SK-N-MC (cell line): Measurements from ENCODE around the gene RASGEF1B.

Source experiments
- EZH2 ChIP-seq: fragments of 200-600 bp; sonication (generic); IDR thresholded peaks from one replicate; pipeline ENCODE4 v1.6.1; 2017; ENCODE audit warnings: antibody characterized with exemption
- FOXP2 ChIP-seq: optimal IDR thresholded peaks from 2 replicates; pipeline ENCODE3; 2011; ENCODE audit warnings: mild to moderate bottlenecking, moderate library complexity; ENCODE audit not compliant: insufficient read depth; ENCODE audit errors: extremely low read length, control extremely low read depth
- POLR2AphosphoS5 ChIP-seq: IDR thresholded peaks from 2 replicates; pipeline ENCODE4 v1.6.1; 2012; ENCODE audit warnings: mild to moderate bottlenecking, low read depth, low read length, borderline replicate concordance

- no peak for TF ChIP-seq EZH2
- TF ChIP-seq POLR2AphosphoS5, result no peak
- TF ChIP-seq FOXP2, result no peak
Observed at GRCh38 chr4:81468678-81469077, 3.0 kb downstream of the RASGEF1B start.
